GM21360 (cell line): ENCODE measurements around the gene KLK5.

Experiments
- ATAC-seq: cut with Tn5 transposase; IDR thresholded peaks from one replicate; pipeline ENCODE4 v1.9.1; 2021; ENCODE audit warnings: mild to moderate bottlenecking, moderate library complexity; ENCODE audit not compliant: unreplicated experiment

Gene KLK5

DNA sequence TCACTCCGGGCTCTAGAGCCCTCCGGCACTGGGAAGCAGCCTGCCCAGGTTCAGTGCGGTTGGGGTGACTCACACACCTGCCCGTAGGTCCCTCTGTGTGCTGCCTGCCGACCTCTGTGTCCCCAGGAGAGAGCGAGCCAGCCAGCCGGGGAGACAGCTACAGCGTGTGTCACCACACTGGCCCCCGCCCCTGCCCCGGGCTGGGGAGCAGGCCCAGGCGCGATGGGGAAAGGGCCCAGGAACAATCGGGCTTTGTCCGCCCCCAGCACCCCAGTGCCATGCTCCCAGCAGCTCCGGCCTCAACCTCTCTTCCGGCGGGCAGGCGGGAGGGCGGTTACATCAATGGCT lies 16.5 kb upstream of the KLK5 start, which contains the start of gene KLK6:
KLK6 (minus strand) TSS at position 179 of the 348 bp plus-strand sequence. CDS start 1,487 bp downstream, outside the sequence.
- ATAC-seq = no peak

DNA sequence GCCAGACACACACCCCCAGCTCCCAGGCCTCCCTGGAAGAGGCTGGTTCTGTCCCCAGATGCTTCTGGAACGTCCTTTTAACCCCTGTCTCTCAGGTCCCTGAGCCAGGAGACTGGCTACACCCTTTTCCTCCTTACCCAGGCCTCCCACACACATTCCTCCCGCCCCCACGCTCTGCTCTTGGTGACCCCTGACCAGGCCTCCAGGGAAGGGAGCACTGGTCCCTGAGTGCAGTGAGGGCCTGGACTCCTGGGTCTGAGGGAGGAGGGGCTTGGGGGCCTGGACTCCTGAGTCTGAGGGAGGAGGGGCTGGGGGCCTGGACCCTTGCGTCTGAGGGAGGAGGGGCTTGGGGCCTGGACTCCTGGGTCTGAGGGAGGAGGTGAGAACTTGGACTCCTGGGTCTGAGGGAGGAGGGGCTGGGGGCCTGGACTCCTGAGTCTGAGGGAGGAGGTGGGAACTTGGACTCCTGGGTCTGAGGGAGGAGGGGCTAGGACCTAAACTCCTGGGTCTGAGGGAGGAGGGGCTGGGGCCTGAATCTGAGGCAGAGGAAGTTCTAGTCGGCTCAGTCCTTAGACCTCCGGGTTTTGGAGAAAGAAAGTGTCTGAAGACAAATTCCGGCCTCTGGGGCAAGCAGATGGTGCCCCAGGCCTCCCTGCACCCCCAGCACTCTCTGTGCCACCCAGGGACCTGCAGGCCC lies 16.0 kb upstream of the KLK5 start:
- ATAC-seq = no peak

DNA sequence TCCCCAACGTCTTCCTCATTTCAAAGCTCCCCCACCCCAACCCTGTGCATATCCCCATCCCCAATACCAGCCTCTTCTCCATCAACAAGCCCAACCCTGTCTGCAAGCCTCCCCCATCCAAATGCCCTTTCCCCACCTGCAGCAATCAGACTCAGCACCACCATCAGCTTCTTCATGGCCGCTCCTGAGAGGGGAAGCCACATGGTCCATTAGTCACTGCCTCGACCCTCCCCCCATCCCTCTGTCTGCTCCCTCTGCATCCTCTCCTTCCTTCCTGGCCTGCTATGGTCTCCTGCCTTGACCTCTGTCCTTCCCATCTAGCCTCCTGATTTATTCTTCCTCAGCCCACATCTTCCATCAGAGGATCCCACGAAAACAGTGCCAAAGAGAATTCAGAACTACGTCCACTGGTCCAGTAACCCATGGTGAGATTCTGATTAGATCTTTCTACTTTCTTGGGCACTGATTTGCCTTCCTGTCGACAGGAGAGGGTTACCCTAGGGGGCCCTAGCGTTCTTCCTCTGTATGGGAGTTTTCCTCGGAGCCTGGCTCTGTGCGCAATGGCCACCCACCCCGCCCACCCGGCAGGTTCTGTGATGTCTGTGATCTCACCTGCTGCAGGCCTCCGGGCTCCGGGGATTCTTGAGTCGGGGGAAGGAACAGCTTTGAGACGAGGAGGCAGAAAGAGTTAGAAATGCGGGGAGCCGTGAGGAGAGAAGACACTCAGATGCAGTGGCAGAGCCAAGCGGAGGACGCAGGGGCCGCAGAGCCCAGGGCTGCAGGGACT lies 15.3 kb upstream of the KLK5 start:
- ATAC-seq = no peak

GRCh38 chr19:50964266-50964665 lies 11.4 kb upstream of the KLK5 start:
- no peak for ATAC-seq

DNA sequence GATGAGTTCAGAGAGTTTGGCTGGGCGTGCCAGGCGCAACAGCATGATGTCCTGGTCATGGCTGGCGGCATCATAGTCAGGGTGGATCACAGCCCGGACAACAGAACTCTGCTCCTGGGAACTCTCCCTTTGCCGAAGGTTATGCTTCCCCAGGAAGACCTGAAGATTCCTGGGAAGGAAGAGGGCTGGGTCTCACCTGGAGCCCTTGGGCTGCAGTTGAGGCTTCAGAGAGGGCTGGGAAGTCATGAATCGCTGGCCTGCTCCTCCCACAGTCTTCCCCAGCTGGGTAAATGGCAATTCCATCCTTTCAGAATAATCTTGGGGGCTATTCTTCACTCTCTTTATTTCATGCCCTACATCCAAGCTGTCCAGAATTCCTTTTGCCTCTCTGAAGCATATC lies 10.5 kb upstream of the KLK5 start:
- no peak for ATAC-seq

DNA sequence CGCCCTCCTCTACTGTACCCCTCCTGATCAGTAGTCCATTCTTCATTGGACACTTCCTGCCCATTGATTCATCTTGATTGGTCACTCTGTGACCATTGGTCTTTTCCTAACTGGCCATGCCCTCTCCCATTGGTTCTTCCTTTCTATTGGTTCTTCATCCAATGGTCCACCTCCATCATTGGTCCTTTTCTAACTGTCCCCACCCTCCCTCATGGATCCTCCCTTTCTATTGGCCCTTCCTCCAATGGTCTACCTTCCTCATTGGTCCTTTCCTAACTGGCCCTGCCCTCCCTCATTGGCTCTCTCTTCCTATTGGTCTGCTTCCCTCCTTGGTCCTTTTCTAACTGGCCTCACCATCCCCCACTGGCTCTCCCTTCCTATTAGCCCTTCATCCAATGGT lies 9.4 kb upstream of the KLK5 start:
- ATAC-seq = no peak

- no peak for ATAC-seq
Measured at GRCh38 chr19:50959731-50960500, 7.1 kb upstream of the KLK5 start.

DNA sequence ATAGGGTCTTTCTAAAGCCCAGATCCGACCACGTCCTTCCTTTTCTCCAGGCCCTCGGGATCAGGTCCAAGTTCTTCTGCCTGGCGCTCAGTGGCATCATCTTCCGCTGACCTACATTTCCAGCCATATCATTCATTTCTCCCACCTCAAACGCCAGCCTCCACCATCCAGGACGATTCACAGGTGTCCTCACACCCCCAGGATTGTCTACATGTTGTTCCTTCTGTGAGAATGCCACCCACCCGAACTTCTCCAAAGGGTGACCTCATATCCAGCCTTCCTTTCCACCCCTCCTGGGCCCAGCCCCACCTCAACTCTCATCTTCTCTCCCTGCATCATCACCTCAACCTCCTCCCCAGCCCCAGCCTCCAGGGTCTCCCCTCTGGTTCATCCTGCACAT lies 4.7 kb upstream of the KLK5 start:
- ATAC-seq = no peak

DNA sequence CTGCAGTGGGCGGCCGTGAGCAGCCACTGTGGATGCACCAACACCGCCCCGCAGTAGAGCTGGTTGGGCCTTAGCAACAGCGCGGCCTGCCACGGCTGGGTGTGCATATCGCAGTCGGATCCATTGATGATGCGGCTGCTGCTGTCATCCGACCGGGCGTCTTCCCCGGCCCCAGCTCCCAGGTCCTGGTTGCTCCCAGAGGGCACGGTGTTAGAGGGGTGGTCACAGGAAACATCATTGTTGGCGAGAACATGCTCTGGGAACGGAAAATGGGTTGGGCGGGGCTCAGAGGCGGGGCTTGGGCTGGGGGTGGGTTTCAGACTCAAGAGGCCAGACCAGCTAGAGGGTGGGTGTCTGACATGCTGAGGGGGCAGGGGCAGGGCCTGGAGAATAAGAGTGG lies 3.0 kb downstream of the KLK5 start:
- no peak for ATAC-seq

DNA sequence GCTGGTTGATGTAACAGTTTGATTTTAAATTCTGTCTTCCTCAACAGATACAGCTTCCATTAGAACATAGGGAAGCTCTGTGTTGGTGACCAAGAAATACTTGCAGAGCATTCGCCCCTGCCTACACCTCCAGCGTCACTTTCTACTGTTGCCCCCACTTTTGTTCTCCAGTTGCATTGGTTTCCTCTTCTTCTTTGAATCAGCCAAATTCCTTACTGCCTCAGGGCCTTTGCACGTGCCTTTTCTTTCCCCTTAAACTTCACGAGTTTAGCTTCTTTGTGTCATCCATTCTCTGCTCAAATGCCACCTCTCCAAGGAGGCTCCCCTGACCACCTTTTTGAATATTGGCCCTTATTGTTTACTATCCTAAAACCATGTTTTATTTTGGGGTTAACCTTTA lies 5.7 kb downstream of the KLK5 start:
- ATAC-seq = no peak

DNA sequence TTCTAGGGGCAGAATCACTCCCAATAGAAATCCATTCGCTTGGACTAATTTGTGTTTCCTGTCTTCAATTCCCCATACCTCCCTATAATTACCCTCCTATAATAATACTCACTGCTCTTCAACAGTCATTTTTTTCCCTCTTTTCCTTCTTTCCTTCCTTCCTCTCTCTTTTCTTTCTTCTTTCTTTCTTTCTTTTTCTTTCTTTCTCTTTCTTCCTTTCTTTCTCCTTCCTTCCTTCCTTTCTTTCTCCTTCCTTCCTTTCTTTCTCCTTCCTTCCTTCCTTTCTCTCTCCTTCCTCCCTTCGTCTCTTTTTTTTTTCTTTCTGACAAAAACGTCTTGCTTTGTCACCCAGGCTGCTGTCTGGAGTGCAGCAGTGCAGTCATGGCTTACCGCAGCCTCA lies 8.0 kb downstream of the KLK5 start:
- ATAC-seq = no peak

DNA sequence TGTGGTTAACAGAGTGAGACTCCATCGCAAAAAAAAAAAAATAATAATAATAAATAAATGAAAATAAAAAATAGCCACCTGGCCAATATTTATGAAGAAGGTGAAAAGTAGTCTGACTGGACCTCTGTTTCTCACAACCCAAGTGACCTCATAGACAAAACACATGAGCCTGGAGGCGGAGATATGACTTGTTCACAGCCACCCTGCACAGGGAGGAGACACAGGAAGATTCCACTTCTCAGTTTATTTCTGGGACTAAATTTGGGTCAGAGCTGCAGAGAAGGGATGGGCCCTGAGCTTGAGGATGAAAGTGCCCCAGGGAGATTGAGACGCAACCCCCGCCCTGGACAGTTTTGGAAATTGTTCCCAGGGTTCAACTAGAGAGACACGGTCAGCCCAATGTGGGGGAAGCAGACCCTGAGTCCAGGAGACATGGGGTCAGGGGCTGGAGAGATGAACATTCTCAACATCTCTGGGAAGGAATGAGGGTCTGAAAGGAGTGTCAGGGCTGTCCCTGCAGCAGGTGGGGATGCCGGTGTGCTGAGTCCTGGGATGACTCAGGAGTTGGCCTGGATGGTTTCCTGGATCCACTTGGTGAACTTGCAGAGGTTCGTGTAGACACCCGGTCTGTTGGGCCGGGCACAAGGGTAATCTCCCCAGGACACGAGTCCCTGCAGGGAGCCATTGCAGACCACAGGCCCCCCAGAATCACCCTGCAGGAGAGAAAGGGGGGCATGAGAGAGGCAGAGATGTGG lies 9.6 kb downstream of the KLK5 start:
- no peak for ATAC-seq

DNA sequence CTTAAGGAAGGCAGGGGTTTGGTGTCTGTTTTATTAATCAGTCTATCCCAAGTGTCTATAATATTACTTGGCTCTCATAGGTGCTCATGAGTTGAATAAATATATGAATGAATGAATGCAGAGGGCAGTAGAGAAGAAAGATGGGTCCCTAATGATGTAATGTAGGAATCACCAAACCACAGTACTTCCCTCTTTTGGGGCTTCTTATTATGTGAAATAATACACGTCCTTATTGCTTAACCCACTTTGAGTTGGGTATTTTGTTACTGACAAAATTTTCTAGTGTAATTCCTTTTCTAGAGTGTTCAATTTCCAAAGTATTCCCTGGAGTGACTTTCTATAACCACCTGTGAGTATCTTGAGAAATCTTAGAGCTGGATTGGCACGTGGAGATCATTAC lies 13.2 kb downstream of the KLK5 start:
- ATAC-seq = no peak

DNA sequence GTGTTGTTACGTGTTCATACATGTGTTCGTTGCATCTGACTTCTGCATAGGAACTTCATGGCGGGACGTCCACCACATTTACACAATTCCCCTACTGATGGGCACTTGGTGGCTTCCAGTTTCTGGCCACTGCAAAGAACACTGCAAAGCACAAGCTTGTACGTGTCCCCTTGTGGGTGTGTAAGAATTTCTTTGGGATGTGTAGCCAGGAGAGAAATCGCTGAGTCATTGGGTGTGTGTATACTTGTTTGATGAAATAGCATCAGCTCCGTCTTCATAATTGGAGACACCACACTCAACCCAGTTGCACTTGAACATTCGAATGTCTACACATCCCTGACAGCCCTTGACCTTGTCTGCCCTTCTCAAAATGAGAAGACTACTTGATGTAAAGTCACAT lies 19.2 kb downstream of the KLK5 start:
- no peak for ATAC-seq

DNA sequence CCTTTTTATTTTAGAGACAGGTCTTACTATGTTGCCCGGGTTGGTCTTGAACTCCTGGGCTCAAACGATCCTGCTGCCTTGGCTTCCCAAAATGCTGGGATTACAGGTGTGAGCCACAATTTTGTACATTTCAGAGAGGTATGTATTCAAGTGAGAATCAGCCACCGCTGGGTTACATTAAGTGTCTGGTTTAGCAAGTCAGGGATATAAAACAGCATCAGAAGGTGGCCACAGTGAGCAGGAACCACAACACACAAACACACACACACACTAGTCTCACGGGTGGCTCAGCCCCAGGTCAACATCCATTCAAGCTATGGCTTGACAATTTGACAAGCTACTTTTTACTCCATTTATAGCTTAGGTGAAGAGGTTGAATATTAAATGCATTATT lies 20.2 kb downstream of the KLK5 start:
- no peak for ATAC-seq

- ATAC-seq = no peak
Measured at GRCh38 chr19:50932018-50932689, 20.7 kb downstream of the KLK5 start.

DNA sequence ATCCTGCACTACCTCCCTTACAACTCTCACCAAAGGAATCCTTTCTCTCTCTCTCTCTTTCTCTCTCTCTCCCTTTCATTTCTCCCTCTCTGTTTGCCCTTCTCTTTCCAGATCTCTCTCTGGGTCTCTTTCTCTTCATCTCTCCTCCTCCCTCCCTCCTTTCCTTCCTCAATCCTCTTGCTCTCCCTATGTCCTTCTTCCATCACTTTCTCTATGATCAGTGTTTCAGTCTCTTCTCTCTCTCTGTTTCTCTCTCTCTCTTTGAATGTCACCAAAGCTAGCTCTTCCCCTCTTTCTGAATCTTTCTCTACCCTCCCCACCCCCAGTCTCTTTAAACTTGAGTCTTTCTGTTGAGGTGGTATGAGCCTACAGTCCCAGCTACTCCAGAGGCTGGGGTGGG lies 21.8 kb downstream of the KLK5 start:
- no peak for ATAC-seq

GRCh38 chr19:50928831-50929230 lies 24.0 kb downstream of the KLK5 start:
- ATAC-seq = no peak

DNA sequence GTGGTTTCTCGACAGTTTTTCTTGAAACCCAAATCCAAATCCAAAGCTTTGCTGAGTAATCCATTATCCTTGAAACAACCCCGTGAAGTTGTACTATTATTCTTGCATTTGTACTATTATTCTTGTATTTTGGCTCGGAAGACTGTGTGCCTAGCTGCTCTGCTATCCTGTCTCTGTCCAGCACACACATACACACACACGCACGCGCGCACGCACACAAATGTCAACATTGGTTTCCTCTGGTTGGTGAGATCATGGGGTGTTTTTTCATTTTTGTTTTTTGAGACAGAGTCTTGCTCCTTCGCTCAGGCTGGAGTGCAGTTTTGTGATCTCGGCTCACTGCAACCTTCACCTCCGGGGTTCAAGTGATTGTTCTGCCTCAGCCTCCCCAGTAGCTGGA lies 26.7 kb downstream of the KLK5 start:
- ATAC-seq = no peak

DNA sequence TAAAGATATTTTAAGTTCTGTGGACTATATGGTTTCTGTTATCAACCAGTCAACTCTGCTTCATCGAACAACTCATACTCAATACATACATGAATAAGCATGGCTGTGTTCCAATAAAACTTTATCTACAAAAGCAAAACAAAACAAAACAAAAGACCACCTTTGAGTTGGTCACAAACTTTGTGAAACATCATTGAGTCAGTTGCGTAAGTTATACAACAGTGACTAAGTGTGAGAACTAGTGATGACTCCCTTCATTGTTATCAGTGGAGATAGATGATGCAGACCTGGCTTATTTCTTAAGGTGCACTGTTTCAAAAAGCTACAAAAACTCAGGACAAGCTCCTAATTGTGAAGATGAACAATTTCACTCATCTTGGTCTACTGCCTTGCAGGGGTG lies 27.1 kb downstream of the KLK5 start:
- no peak for ATAC-seq

GRCh38 chr19:50924586-50924985 lies 28.3 kb downstream of the KLK5 start:
- no peak for ATAC-seq
